Measurements from ENCODE around the gene CD59. TPM values are rescaled to one million over a fixed set of nuclear protein-coding genes. Genes with fewer than 3 reads are reported as not detected.

The CD59 gene
- total RNA-seq, 1 experiment from 2014 or later = 597 TPM

- peaks cover 27% of the 10 kb centered on the region for H3K36me3 Mint-ChIP-seq (ENCODE audit: insufficient read depth, unreplicated experiment)
- TF ChIP-seq, protein P1, sequence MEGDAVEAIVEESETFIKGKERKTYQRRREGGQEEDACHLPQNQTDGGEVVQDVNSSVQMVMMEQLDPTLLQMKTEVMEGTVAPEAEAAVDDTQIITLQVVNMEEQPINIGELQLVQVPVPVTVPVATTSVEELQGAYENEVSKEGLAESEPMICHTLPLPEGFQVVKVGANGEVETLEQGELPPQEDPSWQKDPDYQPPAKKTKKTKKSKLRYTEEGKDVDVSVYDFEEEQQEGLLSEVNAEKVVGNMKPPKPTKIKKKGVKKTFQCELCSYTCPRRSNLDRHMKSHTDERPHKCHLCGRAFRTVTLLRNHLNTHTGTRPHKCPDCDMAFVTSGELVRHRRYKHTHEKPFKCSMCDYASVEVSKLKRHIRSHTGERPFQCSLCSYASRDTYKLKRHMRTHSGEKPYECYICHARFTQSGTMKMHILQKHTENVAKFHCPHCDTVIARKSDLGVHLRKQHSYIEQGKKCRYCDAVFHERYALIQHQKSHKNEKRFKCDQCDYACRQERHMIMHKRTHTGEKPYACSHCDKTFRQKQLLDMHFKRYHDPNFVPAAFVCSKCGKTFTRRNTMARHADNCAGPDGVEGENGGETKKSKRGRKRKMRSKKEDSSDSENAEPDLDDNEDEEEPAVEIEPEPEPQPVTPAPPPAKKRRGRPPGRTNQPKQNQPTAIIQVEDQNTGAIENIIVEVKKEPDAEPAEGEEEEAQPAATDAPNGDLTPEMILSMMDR (IDR thresholded peaks at IDR 0.05; ENCODE audit: unreplicated experiment) = no peak
- no peaks in the 10 kb centered on the region for H3K27me3 Mint-ChIP-seq (ENCODE audit: insufficient read depth, unreplicated experiment)
- peaks cover 48% of the 10 kb centered on the region for H3K4me1 Mint-ChIP-seq (ENCODE audit: insufficient read depth, unreplicated experiment)
- POLR2A ChIA-PET = interaction anchor here (3.4 kb wide), 1 partner anchor 39 kb away, joined by 20 read pairs; the partner anchor contains the start of gene CD59
- DNase-seq (ENCODE audit: unreplicated experiment) = no peak
- H3K27ac Mint-ChIP-seq (ENCODE audit: low read depth, unreplicated experiment) = peak overlapping the region; percentile 11
- H3K9me3 Mint-ChIP-seq (ENCODE audit: unreplicated experiment) = no peaks in the 10 kb centered on the region
- BruUV-seq (replicated peaks) = no TSS peak
- no peak overlapping the region for H3K4me3 Mint-ChIP-seq (ENCODE audit: unreplicated experiment)
- CTCF ChIA-PET = interaction anchor here (0.8 kb wide), 1 partner anchor 24 kb away, joined by 3 read pairs; no protein-coding TSS in a partner anchor
- intact Hi-C loops (cut with micrococcal nuclease) = no loop called here
These were observed 39.1 kb downstream of the CD59 start for GRCh38 chr11:33696931-33697638.

DNA sequence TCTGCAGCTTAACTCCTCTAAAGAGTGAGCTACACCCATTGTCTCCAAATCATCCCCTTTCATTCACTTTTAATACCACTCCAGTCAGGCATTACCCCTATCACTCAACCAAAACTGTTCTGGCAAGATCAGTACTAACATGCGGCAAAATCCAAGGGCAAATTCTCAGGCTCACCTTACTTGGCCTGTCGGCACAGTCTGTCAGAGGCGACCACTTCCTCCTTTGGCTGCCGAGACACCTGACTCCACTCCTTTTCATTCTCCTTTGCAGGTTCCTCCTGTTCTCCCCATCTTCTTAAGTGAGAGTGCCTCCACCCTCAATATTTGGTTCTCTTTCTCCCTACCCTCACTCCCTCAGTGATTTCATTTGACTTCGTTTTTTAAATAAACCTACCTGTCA, 39.8 kb downstream of the CD59 start:
- CTCF ChIA-PET = interaction anchor here (0.8 to 1.6 kb wide), 3 partner anchors 10 to 46 kb away, joined by 3 to 9 read pairs (median 5); no protein-coding TSS in a partner anchor
- DNase-seq (ENCODE audit: unreplicated experiment) = no peak
- Mint-ChIP-seq H3K36me3 (ENCODE audit: insufficient read depth, unreplicated experiment) (peaks cover 29% of the 10 kb centered on the region), H3K4me1 (ENCODE audit: insufficient read depth, unreplicated experiment) (peaks cover 48% of the 10 kb centered on the region), H3K9me3 (ENCODE audit: unreplicated experiment) (no peaks in the 10 kb centered on the region), H3K27me3 (ENCODE audit: insufficient read depth, unreplicated experiment) (no peaks in the 10 kb centered on the region), H3K27ac (ENCODE audit: low read depth, unreplicated experiment) (peak overlapping the region; percentile 11), H3K4me3 (ENCODE audit: unreplicated experiment) (no peak overlapping the region)
- BruUV-seq (replicated peaks) = no TSS peak
- TF ChIP-seq, protein P1 (IDR thresholded peaks at IDR 0.05; ENCODE audit: unreplicated experiment) = no peak
- POLR2A ChIA-PET = interaction anchor here (3.4 kb wide), 1 partner anchor 40 kb away, joined by 20 read pairs; the partner anchor contains the start of gene CD59
- intact Hi-C loops (cut with micrococcal nuclease) = no loop called here

GRCh38 chr11:33695051-33695566, 41.1 kb downstream of the CD59 start:
- H3K9me3 Mint-ChIP-seq (ENCODE audit: unreplicated experiment) = no peaks in the 10 kb centered on the region
- no TSS peak for BruUV-seq (replicated peaks)

More at GRCh38 chr11:33695051-33695566, 41.1 kb downstream of the CD59 start:
- H3K4me1 Mint-ChIP-seq (ENCODE audit: insufficient read depth, unreplicated experiment) = peaks cover 54% of the 10 kb centered on the region
- peaks cover 18% of the 10 kb centered on the region for H3K36me3 Mint-ChIP-seq (ENCODE audit: insufficient read depth, unreplicated experiment)
- H3K27ac Mint-ChIP-seq (ENCODE audit: low read depth, unreplicated experiment) = no peak overlapping the region
- intact Hi-C loops (cut with micrococcal nuclease) = no loop called here
- TF ChIP-seq, protein P1 (IDR thresholded peaks at IDR 0.05; ENCODE audit: unreplicated experiment) = no peak
- DNase-seq (ENCODE audit: unreplicated experiment) = no peak
- ChIA-PET POLR2A (interaction anchor here (0.9 to 7.3 kb wide), 3 partner anchors 8 to 437 kb away, joined by 3 to 124 read pairs (median 20); partner anchors contain the start of genes C11orf91 and CD59), CTCF (interaction anchor here (0.6 to 1.7 kb wide), 5 partner anchors 9 to 655 kb away, joined by 3 to 9 read pairs (median 5); no protein-coding TSS in a partner anchor)
- H3K27me3 Mint-ChIP-seq (ENCODE audit: insufficient read depth, unreplicated experiment) = no peaks in the 10 kb centered on the region
- H3K4me3 Mint-ChIP-seq (ENCODE audit: unreplicated experiment) = no peak overlapping the region

Measured in MCF 10A (cell line).